ENCODE measurements around the gene SLC49A3. TPM values are rescaled to one million over a fixed set of nuclear protein-coding genes. Genes with fewer than 3 reads are reported as not detected.

SLC49A3 gene
- total RNA-seq, 2 experiments from 2014 or later, result not detected

DNA sequence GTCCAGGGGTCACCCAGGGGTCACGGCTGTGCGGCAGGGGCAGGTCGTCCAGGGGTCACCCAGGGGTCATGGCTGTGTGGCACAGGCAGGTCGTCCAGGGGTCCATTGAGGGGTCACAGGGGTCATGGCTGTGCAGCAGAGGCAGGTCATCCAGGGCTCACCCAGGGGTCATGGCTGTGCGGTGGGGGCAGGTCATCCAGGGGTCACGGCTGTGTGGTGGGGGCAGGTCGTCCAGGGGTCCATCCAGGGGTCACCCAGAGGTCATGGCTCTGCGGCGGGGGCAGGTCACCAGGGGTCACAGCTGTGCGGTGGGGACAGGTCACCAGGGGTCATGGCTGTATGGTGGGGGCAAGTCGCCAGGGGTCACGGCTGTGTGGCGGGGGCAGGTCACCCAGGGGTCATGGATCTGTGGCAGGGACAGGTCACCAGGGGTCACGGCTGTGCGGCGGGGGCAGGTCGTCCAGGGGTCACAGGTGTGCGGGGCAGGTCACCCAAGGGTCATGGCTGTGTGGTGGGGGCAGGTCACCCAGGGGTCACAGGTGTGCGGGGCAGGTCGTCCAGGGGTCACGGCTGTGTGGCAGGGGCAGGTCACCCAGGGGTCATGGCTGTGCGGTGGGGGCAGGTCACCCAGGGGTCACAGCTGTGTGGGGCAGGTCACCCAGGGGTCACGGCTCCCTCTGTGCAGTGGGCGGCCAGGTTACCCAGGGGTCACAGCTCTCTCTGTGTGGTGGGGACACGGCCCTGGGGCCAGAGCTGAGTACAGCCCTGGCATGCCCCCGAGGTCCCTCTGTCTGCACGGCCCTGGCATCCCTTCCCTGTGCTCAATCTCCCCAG, 30.9 kb downstream of the SLC49A3 start:
- POLR2A ChIA-PET, result no interaction called here
- BruUV-seq (replicated peaks), result no TSS peak

DNA sequence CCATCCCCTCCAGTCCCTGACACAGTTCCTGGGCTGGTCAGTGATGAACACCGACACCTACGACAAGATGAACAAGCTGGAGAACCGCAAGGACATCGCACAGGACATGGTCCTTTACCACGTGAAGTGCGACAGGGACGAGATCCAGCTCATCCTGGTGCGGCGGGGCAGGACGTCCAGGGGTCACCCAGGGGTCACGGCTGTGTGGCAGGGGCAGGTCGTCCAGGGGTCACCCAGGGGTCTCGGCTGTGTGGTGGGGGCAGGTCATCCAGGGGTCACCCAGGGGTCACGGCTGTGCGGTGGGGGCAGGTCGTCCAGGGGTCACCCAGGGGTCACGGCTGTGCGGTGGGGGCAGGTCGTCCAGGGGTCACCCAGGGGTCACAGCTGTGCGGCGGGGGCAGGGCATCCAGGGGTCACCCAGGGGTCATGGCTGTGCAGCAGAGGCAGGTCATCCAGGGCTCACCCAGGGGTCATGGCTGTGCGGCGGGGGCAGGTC, 31.6 kb downstream of the SLC49A3 start:
- no peak overlapping the region for H3K27ac ChIP-seq (ENCODE audit: low read depth, low read length, poor library complexity, severe bottlenecking)
- H3K4me3 ChIP-seq (ENCODE audit: low read depth, low read length, poor library complexity, severe bottlenecking), result no peak overlapping the region
- H3K9me2 ChIP-seq (ENCODE audit: insufficient read depth, low read length), result no peaks in the 10 kb centered on the region
- TF ChIP-seq, protein P1, sequence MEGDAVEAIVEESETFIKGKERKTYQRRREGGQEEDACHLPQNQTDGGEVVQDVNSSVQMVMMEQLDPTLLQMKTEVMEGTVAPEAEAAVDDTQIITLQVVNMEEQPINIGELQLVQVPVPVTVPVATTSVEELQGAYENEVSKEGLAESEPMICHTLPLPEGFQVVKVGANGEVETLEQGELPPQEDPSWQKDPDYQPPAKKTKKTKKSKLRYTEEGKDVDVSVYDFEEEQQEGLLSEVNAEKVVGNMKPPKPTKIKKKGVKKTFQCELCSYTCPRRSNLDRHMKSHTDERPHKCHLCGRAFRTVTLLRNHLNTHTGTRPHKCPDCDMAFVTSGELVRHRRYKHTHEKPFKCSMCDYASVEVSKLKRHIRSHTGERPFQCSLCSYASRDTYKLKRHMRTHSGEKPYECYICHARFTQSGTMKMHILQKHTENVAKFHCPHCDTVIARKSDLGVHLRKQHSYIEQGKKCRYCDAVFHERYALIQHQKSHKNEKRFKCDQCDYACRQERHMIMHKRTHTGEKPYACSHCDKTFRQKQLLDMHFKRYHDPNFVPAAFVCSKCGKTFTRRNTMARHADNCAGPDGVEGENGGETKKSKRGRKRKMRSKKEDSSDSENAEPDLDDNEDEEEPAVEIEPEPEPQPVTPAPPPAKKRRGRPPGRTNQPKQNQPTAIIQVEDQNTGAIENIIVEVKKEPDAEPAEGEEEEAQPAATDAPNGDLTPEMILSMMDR (conservative IDR thresholded peaks at IDR 0.05; ENCODE audit: low read length), result no peak
- no peak for TF ChIP-seq EZH2phosphoT487 (IDR thresholded peaks at IDR 0.05; ENCODE audit: borderline replicate concordance, low read depth, low read length)
- no peaks in the 10 kb centered on the region for H3K4me1 ChIP-seq (ENCODE audit: insufficient read depth, low read length, poor library complexity, severe bottlenecking)
- H3K79me2 ChIP-seq (ENCODE audit: insufficient read depth, low read depth, low read length), result no peaks in the 10 kb centered on the region
- CTCF ChIA-PET (ENCODE audit: unreplicated experiment), result no interaction called here
- DNase-seq (ENCODE audit: low spot score), result no peak
- H3K36me3 ChIP-seq (ENCODE audit: insufficient read depth, low read length), result no peaks in the 10 kb centered on the region
- no peaks in the 10 kb centered on the region for H3K9me3 ChIP-seq (ENCODE audit: low read length)
- H3K4me2 ChIP-seq (ENCODE audit: low read length), result no peak overlapping the region
- POLR2A ChIA-PET, result no interaction called here
- no TSS peak for BruUV-seq (replicated peaks)
- intact Hi-C loops (cut with micrococcal nuclease; ENCODE audit: unreplicated experiment), result no loop called here
- no peak overlapping the region for H2AFZ ChIP-seq (ENCODE audit: low read length)
- H4K20me1 ChIP-seq (ENCODE audit: insufficient read depth, low read length), result no peaks in the 10 kb centered on the region

More for the DNA sequence above, 30.9 kb downstream of the SLC49A3 start:
- H3K79me2 ChIP-seq (ENCODE audit: insufficient read depth, low read depth, low read length), result no peaks in the 10 kb centered on the region
- no peak for DNase-seq (ENCODE audit: low spot score)
- H3K4me1 ChIP-seq (ENCODE audit: insufficient read depth, low read length, poor library complexity, severe bottlenecking), result no peaks in the 10 kb centered on the region
- H3K27ac ChIP-seq (ENCODE audit: low read depth, low read length, poor library complexity, severe bottlenecking), result no peak overlapping the region
- intact Hi-C loops (cut with micrococcal nuclease; ENCODE audit: unreplicated experiment), result no loop called here
- no peak overlapping the region for H2AFZ ChIP-seq (ENCODE audit: low read length)
- H4K20me1 ChIP-seq (ENCODE audit: insufficient read depth, low read length), result no peaks in the 10 kb centered on the region
- CTCF ChIA-PET (ENCODE audit: unreplicated experiment), result no interaction called here
- H3K9me2 ChIP-seq (ENCODE audit: insufficient read depth, low read length), result no peaks in the 10 kb centered on the region
- no peaks in the 10 kb centered on the region for H3K9me3 ChIP-seq (ENCODE audit: low read length)
- H3K4me2 ChIP-seq (ENCODE audit: low read length), result no peak overlapping the region
- TF ChIP-seq, protein P1 (conservative IDR thresholded peaks at IDR 0.05; ENCODE audit: low read length), result no peak
- TF ChIP-seq EZH2phosphoT487 (IDR thresholded peaks at IDR 0.05; ENCODE audit: borderline replicate concordance, low read depth, low read length), result no peak
- H3K36me3 ChIP-seq (ENCODE audit: insufficient read depth, low read length), result no peaks in the 10 kb centered on the region
- H3K4me3 ChIP-seq (ENCODE audit: low read depth, low read length, poor library complexity, severe bottlenecking), result no peak overlapping the region
